K562 (cell line): ENCODE results near the gene ADAMTS2. TPM values are rescaled to one million over a fixed set of nuclear protein-coding genes. Genes with fewer than 3 reads are reported as not detected.

Source experiments
- ATAC-seq: fragments of 200-7000 bp; cut with Tn5 transposase; 3 replicates; pipeline ENCODE4 v1.9.1; 2020; ENCODE audit warnings: moderate library complexity
- BruUV-seq: library from RNA; stranded (reverse); fragments of 400-500 nt; replicated peaks from 2 replicates; lab custom pipeline; 2021; lab: Mats Ljungman, UMichigan
- CTCF ChIA-PET: fragments of 300-600 bp; formaldehyde crosslinking; extraction: SDS; loops from one replicate; lab custom pipeline; 2021; ENCODE audit warnings: low intra/inter-chr PET ratio; lab: Yijun Ruan, JAX
- POLR2A ChIA-PET: fragments of 300-600, 350-650 bp; sonication (Branson Sonifier 250); formaldehyde crosslinking; extraction: SDS; loops from one replicate; lab custom pipeline; 2021; ENCODE audit warnings: antibody characterized with exemption, inconsistent platforms; lab: Yijun Ruan, JAX
- DNase-seq, 4 experiments: peaks; one replicate each; pipeline versions ENCODE4 v3.0.0 to v3.0.0-alpha.2; 2011 to 2018; ENCODE audit warnings: low spot score in 3 of 4, mixed read lengths in 3 of 4; ENCODE audit errors: extremely low read depth in 1 of 4
- FAIRE-seq: peaks from 2 replicates; lab custom pipeline; 2011; peaks lifted over from hg19 to GRCh38; lab: Jason Lieb, UNC
- H2AFZ ChIP-seq: 2 replicates; pipeline ENCODE4 v1.6.0; 2011; ENCODE audit warnings: low read depth, low read length, control low read depth, inconsistent platforms
- H3K27ac ChIP-seq: fragments of 200-600 bp; 3 replicates; pipeline ENCODE4 v1.8.0; 2011; ENCODE audit warnings: low read depth, mild to moderate bottlenecking, control low read depth, inconsistent platforms, low read length, moderate library complexity, mixed read lengths; ENCODE audit errors: extremely low read depth
- H3K27me3 ChIP-seq, 2 experiments: fragments of 300-600 bp in 1 of 2; 2 replicates in 1 of 2; 3 replicates in 1 of 2; pipeline versions ENCODE4 v1.6.0 to v1.8.0; 2011; ENCODE audit warnings: inconsistent platforms in 2 of 2, low read length in 2 of 2, mild to moderate bottlenecking in 1 of 2, mixed read lengths in 1 of 2, moderate library complexity in 1 of 2; ENCODE audit not compliant: control insufficient read depth in 2 of 2, insufficient read depth in 2 of 2
- H3K36me3 ChIP-seq: fragments of 300-600 bp; 3 replicates; pipeline ENCODE4 v1.8.0; 2011; ENCODE audit warnings: mild to moderate bottlenecking, low read length, inconsistent platforms; ENCODE audit not compliant: control insufficient read depth, insufficient read depth
- H3K4me1 ChIP-seq, 2 experiments: fragments of 200-600 bp in 1 of 2; replicated peaks in 1 of 2; 2 replicates in 1 of 2; 3 replicates in 1 of 2; pipeline versions ENCODE4 v1.5.1 to v1.8.0; 2011; ENCODE audit warnings: inconsistent platforms in 2 of 2, low read length in 2 of 2, mild to moderate bottlenecking in 1 of 2, mixed read lengths in 1 of 2, moderate library complexity in 1 of 2; ENCODE audit not compliant: control insufficient read depth in 2 of 2, insufficient read depth in 2 of 2
- H3K4me2 ChIP-seq: 2 replicates; pipeline ENCODE4 v1.6.1; 2011; ENCODE audit warnings: low read length, control low read depth, inconsistent platforms, mixed read lengths; ENCODE audit not compliant: insufficient read depth
- H3K4me3 ChIP-seq: fragments of 200-600 bp; sonication (generic), shearing (Covaris generic); 2 replicates; pipeline ENCODE4 v1.5.1; 2016; ENCODE audit warnings: control low read depth, inconsistent platforms
- H3K79me2 ChIP-seq: fragments of 200-600 bp; 3 replicates; pipeline ENCODE4 v1.8.0; 2011; ENCODE audit warnings: low read length, inconsistent platforms; ENCODE audit not compliant: control insufficient read depth, insufficient read depth
- H3K9ac ChIP-seq, 2 experiments: 2 replicates each; pipeline versions ENCODE4 v1.6.0 to v1.6.1; 2011; ENCODE audit warnings: low read depth in 2 of 2, low read length in 2 of 2, control low read depth in 1 of 2, inconsistent platforms in 1 of 2, mild to moderate bottlenecking in 1 of 2, mixed read lengths in 1 of 2; ENCODE audit not compliant: insufficient read depth in 1 of 2
- H3K9me1 ChIP-seq: one replicate; pipeline ENCODE4 v1.6.0; 2011; ENCODE audit warnings: inconsistent platforms, mild to moderate bottlenecking, low read length, moderate library complexity; ENCODE audit not compliant: control insufficient read depth, insufficient read depth
- H3K9me3 ChIP-seq: replicated peaks from 2 replicates; pipeline ENCODE4 v1.5.1; 2011; ENCODE audit warnings: low read depth, low read length, inconsistent platforms; ENCODE audit not compliant: control insufficient read depth, insufficient read depth
- H4K20me1 ChIP-seq: replicated peaks from 2 replicates; pipeline ENCODE4 v1.6.1; 2011; ENCODE audit warnings: low read length, inconsistent platforms, mixed read lengths; ENCODE audit not compliant: control insufficient read depth, insufficient read depth
- BRD4 ChIP-seq: fragments of 200-600 bp; sonication (generic); IDR thresholded peaks from 2 replicates; pipeline ENCODE4 v1.6.1; 2017; ENCODE audit warnings: inconsistent platforms
- ESRRB ChIP-seq: fragments of 250-450 bp; sonication (Bioruptor Pico); IDR thresholded peaks from 2 replicates; pipeline ENCODE4 v1.5.0; 2020; ENCODE audit warnings: mild to moderate bottlenecking, moderate library complexity, borderline replicate concordance
- ETV5 ChIP-seq: sonication (generic); formaldehyde crosslinking; IDR thresholded peaks from 2 replicates; pipeline ENCODE4 v1.4.0; 2020; ENCODE audit warnings: low read depth, mild to moderate bottlenecking, missing genetic modification reagents
- GTF3C2 ChIP-seq: IDR thresholded peaks from 3 replicates; pipeline ENCODE4 v1.6.1; 2011; ENCODE audit warnings: borderline replicate concordance, mild to moderate bottlenecking, moderate library complexity; ENCODE audit not compliant: insufficient read length; ENCODE audit errors: extremely low read depth
- KAT7 ChIP-seq: sonication (generic); formaldehyde crosslinking; IDR thresholded peaks from 2 replicates; pipeline ENCODE4 v1.8.0; 2022; ENCODE audit warnings: missing genetic modification reagents, mild to moderate bottlenecking, borderline replicate concordance
- MAX ChIP-seq: sonication (generic); formaldehyde crosslinking; IDR thresholded peaks from 2 replicates; pipeline ENCODE4 v1.9.0; 2022; ENCODE audit warnings: mild to moderate bottlenecking, missing genetic modification reagents
- MED1 ChIP-seq: sonication (generic); formaldehyde crosslinking; IDR thresholded peaks from 2 replicates; pipeline ENCODE4 v1.8.1; 2023; ENCODE audit warnings: missing genetic modification reagents, borderline replicate concordance
- RFX7 ChIP-seq: fragments of 250-450 bp; sonication (Bioruptor Pico); IDR thresholded peaks from 2 replicates; pipeline ENCODE4 v1.5.1; 2021; ENCODE audit warnings: mild to moderate bottlenecking
- SOX6 ChIP-seq: fragments of 450-650 bp; IDR thresholded peaks from 2 replicates; pipeline ENCODE4 v1.6.1; 2014; ENCODE audit warnings: mild to moderate bottlenecking
- STAT5B ChIP-seq: fragments of 250-450 bp; sonication (Bioruptor Pico); IDR thresholded peaks from 2 replicates; pipeline ENCODE4 v1.8.0; 2021; ENCODE audit warnings: mild to moderate bottlenecking, inconsistent platforms
- ZNF239 ChIP-seq: fragments of 250-450 bp; sonication (Bioruptor Pico); IDR thresholded peaks from 2 replicates; pipeline ENCODE4 v1.4.0; 2020; ENCODE audit warnings: mild to moderate bottlenecking
- WGBS: fragments of 100-300 bp; shearing (Covaris generic); methylation state at CpG from one replicate; pipeline ENCODE4 v1.1.6; 2016; ENCODE audit warnings: low coverage, mixed read lengths; ENCODE audit not compliant: insufficient coverage; ENCODE audit errors: missing lambda C conversion rate; 5-methylcytosine and 5-hydroxymethylcytosine counted together
- in situ Hi-C: fragments of 300-500 bp; cut with MboI; formaldehyde crosslinking; loops from 4 replicates; pipeline ENCODE4 v1.15.0; 2018; ENCODE audit warnings: inconsistent platforms, mixed read lengths
- intact Hi-C: fragments of 100-400 bp; cut with micrococcal nuclease; formaldehyde crosslinking; loops from 2 replicates; pipeline ENCODE4 v1.14.2; 2022
- polyA plus RNA-seq, 8 experiments: library from polyadenylated mRNA; depleted of rRNA in 4 of 8; stranded (reverse) in 5 of 8; unstranded in 3 of 8; fragments of >200 nt; fragmentation: Nextera tagmentation in 2 of 8; fragmentation: Illumina TruSeq in 1 of 8; extraction: Ambion mirVana in 2 of 8; extraction: Trizol in 1 of 8; gene quantifications; 2 replicates each; pipeline versions ENCODE4 v1.2.1 to v1.2.3, GENCODE V29; 2011 to 2014; ENCODE audit warnings: inconsistent platforms in 1 of 8, missing spikeins in 1 of 8
- total RNA-seq, 7 experiments: library from RNA; depleted of rRNA in 6 of 7; stranded (reverse); fragments of >200 nt in 6 of 7; fragmentation: Illumina TruSeq in 2 of 7; extraction: Trizol in 2 of 7; gene quantifications; 2 replicates each; pipeline versions ENCODE4 v1.2.1 to v1.2.3, GENCODE V29; 2011 to 2021; ENCODE audit warnings: low replicate concordance in 1 of 7

Gene ADAMTS2
- total and polyA plus RNA-seq, 9 of the 15 experiments (the other 6 are each of a cell fraction or from before 2014, with no cell fraction given), result not detected

- no peak for ATAC-seq
- H3K79me2 ChIP-seq, result no peaks in the 10 kb centered on the region
- DNase-seq, result no peak
- no peaks in the 10 kb centered on the region for H3K36me3 ChIP-seq
- H2AFZ ChIP-seq, result no peak overlapping the region
- POLR2A ChIA-PET, result no interaction called here
- no peak overlapping the region for H3K27ac ChIP-seq
- H3K4me1 ChIP-seq, result no peaks in the 10 kb centered on the region; a peak in 1 of 5 replicates
- no peaks in the 10 kb centered on the region for H3K9me3 ChIP-seq
- H3K27me3 ChIP-seq, result peaks cover 0 to 55% of the 10 kb centered on the region in 2 experiments; a peak in 3 of 5 replicates
- H3K4me2 ChIP-seq, result no peak overlapping the region
- no peak for TF ChIP-seq RFX7 (CRISPR knock-in tag)
- TF ChIP-seq, all 486 proteins: peak for 0
- 3% methylated on average over 13 of the region's 13 CpGs for WGBS
- Histone ChIP-seq H4K20me1 (no peaks in the 10 kb centered on the region), H3K9me1 (no peaks in the 10 kb centered on the region), H3K9ac (no peak overlapping the region), H3K4me3 (no peak overlapping the region)
- no TSS peak for BruUV-seq
- intact Hi-C loops (no loop called here), in situ Hi-C loops (no loop called here)
- FAIRE-seq, result no peak
- CTCF ChIA-PET, result no interaction called here
Observed at GRCh38 chr5:179187681-179188575, 157.3 kb downstream of the ADAMTS2 start.

- POLR2A ChIA-PET, result no interaction called here
- no peak for TF ChIP-seq GTF3C2
- TF ChIP-seq KAT7 (CRISPR knock-in tag), result no peak
- no peak for TF ChIP-seq BRD4
- TF ChIP-seq ESRRB (CRISPR knock-in tag), result no peak
- no peak for TF ChIP-seq MAX (CRISPR knock-in tag)
- no peak for TF ChIP-seq MED1 (CRISPR knock-in tag)
- TF ChIP-seq STAT5B, result no peak
- TF ChIP-seq ETV5 (CRISPR knock-in tag), result no peak
- no peak for TF ChIP-seq ZNF239 (CRISPR knock-in tag)
- no peak for TF ChIP-seq SOX6
Observed at GRCh38 chr5:179187229-179187678, 158.0 kb downstream of the ADAMTS2 start.

More at GRCh38 chr5:179187229-179187678, 158.0 kb downstream of the ADAMTS2 start:
- in situ Hi-C loops, result no loop called here
- intact Hi-C loops, result no loop called here
- H3K9me1 ChIP-seq, result no peaks in the 10 kb centered on the region
- no peaks in the 10 kb centered on the region for H3K36me3 ChIP-seq
- H2AFZ ChIP-seq, result no peak overlapping the region
- no peak overlapping the region for H3K4me3 ChIP-seq
- no peak overlapping the region for H3K27ac ChIP-seq
- no peaks in the 10 kb centered on the region for H3K9me3 ChIP-seq
- BruUV-seq, result no TSS peak
- no peak overlapping the region for H3K9ac ChIP-seq
- CTCF ChIA-PET, result no interaction called here
- no peaks in the 10 kb centered on the region for H4K20me1 ChIP-seq
- FAIRE-seq, result no peak
- ATAC-seq, result no peak
- H3K79me2 ChIP-seq, result no peaks in the 10 kb centered on the region
- DNase-seq, result no peak
- no peak overlapping the region for H3K4me2 ChIP-seq
- H3K4me1 ChIP-seq, result no peaks in the 10 kb centered on the region; a peak in 1 of 5 replicates
- WGBS, result under 1% methylated on average over 9 of the region's 9 CpGs
- H3K27me3 ChIP-seq, result peaks cover 0 to 51% of the 10 kb centered on the region in 2 experiments; a peak in 3 of 5 replicates
